ENCODE data around the gene KANSL1L.

The KANSL1L gene

DNA sequence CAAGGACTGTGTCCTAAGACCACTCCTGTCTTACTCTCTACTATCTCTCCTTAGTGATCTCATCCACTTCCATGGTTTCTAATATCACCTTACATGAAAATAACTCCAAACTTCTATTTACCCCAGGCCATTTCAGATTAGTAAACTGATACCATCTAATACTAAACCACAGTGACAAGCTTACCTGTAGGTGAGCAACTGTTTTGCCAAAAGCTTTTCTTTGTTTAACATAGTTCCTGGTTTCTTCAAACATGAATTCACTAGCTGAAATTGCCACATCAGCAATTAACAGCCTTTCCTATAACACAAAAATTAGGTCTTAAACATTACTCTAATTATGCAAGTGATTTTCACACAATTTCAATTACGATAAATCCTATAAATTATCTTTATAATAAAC lies 31.9 kb upstream of the KANSL1L start:
- TF ChIP-seq, protein P1, sequence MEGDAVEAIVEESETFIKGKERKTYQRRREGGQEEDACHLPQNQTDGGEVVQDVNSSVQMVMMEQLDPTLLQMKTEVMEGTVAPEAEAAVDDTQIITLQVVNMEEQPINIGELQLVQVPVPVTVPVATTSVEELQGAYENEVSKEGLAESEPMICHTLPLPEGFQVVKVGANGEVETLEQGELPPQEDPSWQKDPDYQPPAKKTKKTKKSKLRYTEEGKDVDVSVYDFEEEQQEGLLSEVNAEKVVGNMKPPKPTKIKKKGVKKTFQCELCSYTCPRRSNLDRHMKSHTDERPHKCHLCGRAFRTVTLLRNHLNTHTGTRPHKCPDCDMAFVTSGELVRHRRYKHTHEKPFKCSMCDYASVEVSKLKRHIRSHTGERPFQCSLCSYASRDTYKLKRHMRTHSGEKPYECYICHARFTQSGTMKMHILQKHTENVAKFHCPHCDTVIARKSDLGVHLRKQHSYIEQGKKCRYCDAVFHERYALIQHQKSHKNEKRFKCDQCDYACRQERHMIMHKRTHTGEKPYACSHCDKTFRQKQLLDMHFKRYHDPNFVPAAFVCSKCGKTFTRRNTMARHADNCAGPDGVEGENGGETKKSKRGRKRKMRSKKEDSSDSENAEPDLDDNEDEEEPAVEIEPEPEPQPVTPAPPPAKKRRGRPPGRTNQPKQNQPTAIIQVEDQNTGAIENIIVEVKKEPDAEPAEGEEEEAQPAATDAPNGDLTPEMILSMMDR (IDR thresholded peaks at IDR 0.05): no peak
- no peak overlapping the region for H3K4me3 ChIP-seq (ENCODE audit: low read depth in 1 of 2, low read length in 1 of 2)
- no peaks in the 10 kb centered on the region for H3K9me3 ChIP-seq
- no peaks in the 10 kb centered on the region for H3K36me3 ChIP-seq
- H3K4me1 ChIP-seq (ENCODE audit: control insufficient read depth in 1 of 2, insufficient read depth in 1 of 2, low read depth in 1 of 2, low read length in 1 of 2): no peaks in the 10 kb centered on the region
- no peak overlapping the region for H3K27ac ChIP-seq
- H3K27me3 ChIP-seq: peaks cover 28% of the 10 kb centered on the region

DNA sequence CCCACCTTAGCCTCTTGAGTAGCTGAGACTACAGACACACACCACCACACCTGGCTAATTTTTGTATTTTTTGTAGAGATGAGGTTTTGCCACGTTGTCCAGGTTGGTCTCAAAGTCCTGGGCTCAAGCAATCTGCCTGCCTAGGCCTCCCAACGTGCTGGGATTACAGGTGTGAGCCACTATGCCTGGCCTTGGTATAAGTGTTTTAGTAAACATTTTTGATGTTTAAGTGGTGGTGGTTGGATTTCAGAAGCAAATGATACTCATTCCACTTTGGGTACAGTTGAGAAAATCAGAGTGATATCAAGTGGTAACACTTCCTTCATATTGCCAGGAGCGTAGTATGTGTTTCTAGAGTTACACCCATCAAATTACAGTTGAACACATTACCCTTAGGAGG lies 28.6 kb upstream of the KANSL1L start:
- TF ChIP-seq, protein P1 (IDR thresholded peaks at IDR 0.05): no peak
- Histone ChIP-seq H3K4me3 (ENCODE audit: low read depth in 1 of 2, low read length in 1 of 2) (no peak overlapping the region), H3K27me3 (peaks cover 28% of the 10 kb centered on the region), H3K27ac (no peak overlapping the region), H3K36me3 (no peaks in the 10 kb centered on the region), H3K4me1 (ENCODE audit: control insufficient read depth in 1 of 2, insufficient read depth in 1 of 2, low read depth in 1 of 2, low read length in 1 of 2) (peaks cover 5 to 6% of the 10 kb centered on the region in 2 experiments), H3K9me3 (no peaks in the 10 kb centered on the region)

DNA sequence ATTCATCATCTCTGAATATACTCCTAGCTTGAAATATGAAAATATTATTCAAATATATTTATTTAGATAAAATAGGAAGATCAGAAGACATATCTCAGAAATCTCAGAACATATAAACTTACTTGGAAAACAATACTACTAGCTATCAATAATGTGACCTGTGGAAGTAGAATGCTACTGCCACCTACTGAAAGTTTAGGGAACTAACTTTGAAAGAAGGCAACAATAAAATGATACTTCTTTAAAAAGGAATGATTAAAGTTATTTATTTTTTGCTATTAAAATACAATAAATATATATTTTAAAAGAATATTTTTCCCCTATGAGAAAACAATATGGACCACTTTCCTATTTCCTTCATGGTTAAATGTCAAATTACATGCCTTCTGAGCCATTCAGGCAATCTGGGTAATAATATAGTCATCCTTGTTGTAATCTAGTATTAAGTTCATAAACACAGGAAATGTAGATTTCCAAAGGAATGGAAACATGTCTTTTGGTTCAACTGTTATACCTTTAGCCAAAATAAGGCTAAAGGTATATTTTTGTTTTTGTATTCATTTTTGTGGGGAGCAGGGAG lies 28.1 kb upstream of the KANSL1L start:
- Histone ChIP-seq H3K36me3 (no peaks in the 10 kb centered on the region), H3K27ac (no peak overlapping the region), H3K4me1 (ENCODE audit: control insufficient read depth in 1 of 2, insufficient read depth in 1 of 2, low read depth in 1 of 2, low read length in 1 of 2) (peaks cover 5 to 7% of the 10 kb centered on the region in 2 experiments), H3K9me3 (no peaks in the 10 kb centered on the region), H3K4me3 (ENCODE audit: low read depth in 1 of 2, low read length in 1 of 2) (no peak overlapping the region), H3K27me3 (peaks cover 23% of the 10 kb centered on the region)
- TF ChIP-seq, protein P1 (IDR thresholded peaks at IDR 0.05): peak; percentile 47

DNA sequence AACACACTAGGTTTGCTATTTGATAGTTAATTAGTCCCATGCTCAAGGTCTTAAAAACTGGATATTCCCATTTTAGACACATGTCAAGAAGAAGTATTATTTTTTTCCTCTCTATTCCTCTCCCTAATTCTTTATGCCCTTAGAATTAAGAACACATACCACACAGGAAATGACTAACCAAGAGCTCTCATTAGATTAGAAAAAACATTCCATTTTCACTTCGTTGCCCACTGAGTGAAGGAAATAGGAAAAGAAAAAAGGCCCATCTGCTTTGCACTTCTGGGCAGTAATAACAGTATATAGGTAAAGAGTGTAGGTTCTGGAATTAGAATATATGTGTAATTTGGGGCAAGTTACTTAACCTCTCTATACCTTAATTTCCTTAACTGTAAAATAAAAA lies 27.1 kb upstream of the KANSL1L start:
- TF ChIP-seq, protein P1 (IDR thresholded peaks at IDR 0.05): no peak
- Histone ChIP-seq H3K36me3 (no peaks in the 10 kb centered on the region), H3K27ac (no peak overlapping the region), H3K4me3 (ENCODE audit: low read depth in 1 of 2, low read length in 1 of 2) (no peak overlapping the region), H3K9me3 (no peaks in the 10 kb centered on the region), H3K4me1 (ENCODE audit: control insufficient read depth in 1 of 2, insufficient read depth in 1 of 2, low read depth in 1 of 2, low read length in 1 of 2) (peaks cover 5 to 7% of the 10 kb centered on the region in 2 experiments), H3K27me3 (peaks cover 14% of the 10 kb centered on the region)

DNA sequence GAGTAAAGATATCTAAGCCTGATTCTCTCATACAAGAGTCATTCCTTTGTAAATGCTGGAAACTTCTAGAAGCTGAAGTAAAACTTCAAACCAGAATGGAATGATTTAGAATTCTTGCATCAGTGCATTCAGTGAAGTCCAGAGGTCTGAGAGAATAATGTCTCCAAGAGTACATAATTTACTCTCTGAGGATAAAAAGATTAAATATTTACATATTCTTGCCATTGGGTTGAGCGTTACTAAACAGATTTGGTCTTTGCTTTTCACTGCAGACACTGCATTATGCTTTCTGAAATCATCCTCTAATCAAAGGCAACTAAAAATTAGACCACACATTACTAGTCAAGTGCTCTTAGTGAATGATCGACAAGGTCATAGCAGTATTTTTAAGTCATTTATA lies 26.5 kb upstream of the KANSL1L start:
- TF ChIP-seq, protein P1 (IDR thresholded peaks at IDR 0.05): no peak
- Histone ChIP-seq H3K9me3 (no peaks in the 10 kb centered on the region), H3K36me3 (no peaks in the 10 kb centered on the region), H3K27me3 (peaks cover 13% of the 10 kb centered on the region), H3K27ac (no peak overlapping the region), H3K4me3 (ENCODE audit: low read depth in 1 of 2, low read length in 1 of 2) (no peak overlapping the region), H3K4me1 (ENCODE audit: control insufficient read depth in 1 of 2, insufficient read depth in 1 of 2, low read depth in 1 of 2, low read length in 1 of 2) (peaks cover 5 to 7% of the 10 kb centered on the region in 2 experiments)

Measured in neutrophil (primary cell).